Thyroid gland (tissue), 4 donors: ENCODE results near the gene POLR2I.

Experiments used
- CTCF ChIP-seq, 6 experiments: fragments of 200-600 bp in 3 of 6; fragments of 450-650 bp in 3 of 6; sonication (generic) in 3 of 6; IDR thresholded peaks; one replicate each; pipeline ENCODE4 v1.5.1; 2016 to 2019; ENCODE audit warnings: antibody characterized with exemption in 6 of 6, mild to moderate bottlenecking in 2 of 6, inconsistent platforms in 1 of 6, moderate library complexity in 1 of 6
- POLR2A ChIP-seq, 2 donors: fragments of 450-650 bp; IDR thresholded peaks; one replicate each; pipeline ENCODE4 v1.6.1; 2017; ENCODE audit warnings: antibody characterized with exemption in 2 of 2, mild to moderate bottlenecking in 2 of 2, moderate library complexity in 1 of 2

DNA sequence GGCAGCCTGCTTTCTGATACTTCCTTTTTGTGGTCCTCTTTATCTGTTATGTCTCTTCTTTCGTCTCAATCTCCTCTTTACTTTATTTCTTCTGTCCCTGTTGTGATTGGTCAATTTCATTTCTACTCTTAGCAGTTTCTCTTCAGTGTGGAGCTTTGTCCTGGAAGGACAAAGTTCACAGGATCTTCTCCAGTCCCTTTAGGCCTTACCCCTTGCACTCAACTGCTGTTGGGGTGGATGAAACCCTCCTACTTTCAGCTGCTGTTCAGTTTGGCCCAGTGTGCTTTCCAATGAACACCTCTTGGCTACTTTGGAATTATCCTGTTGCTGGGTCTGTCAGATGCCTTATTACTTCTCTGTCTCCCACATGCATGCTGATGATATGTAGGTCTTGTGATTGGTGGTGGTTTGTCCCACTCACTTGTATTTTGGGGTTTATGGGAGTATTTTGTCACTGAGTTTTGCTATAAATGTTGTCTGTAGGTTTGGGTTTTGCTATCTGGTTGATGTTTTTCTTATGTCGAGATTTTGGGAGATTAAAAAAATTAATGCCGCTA is 35.2 kb downstream of the POLR2I start:
- TF ChIP-seq POLR2A (IDR thresholded peaks at IDR 0.05) (no peak), CTCF (IDR thresholded peaks at IDR 0.05) (no peak)
